GM21447 (cell line): Measurements from ENCODE around the gene CHCHD1.
"Not testable (repeated sequence)": the region's sequence is repeated elsewhere in the genome, so short reads cannot be mapped to it uniquely, and the experiment has no call there.

Experiments used
- ATAC-seq: cut with Tn5 transposase; IDR thresholded peaks from one replicate; pipeline ENCODE4 v1.9.1; 2021; ENCODE audit not compliant: unreplicated experiment

CHCHD1 gene

DNA sequence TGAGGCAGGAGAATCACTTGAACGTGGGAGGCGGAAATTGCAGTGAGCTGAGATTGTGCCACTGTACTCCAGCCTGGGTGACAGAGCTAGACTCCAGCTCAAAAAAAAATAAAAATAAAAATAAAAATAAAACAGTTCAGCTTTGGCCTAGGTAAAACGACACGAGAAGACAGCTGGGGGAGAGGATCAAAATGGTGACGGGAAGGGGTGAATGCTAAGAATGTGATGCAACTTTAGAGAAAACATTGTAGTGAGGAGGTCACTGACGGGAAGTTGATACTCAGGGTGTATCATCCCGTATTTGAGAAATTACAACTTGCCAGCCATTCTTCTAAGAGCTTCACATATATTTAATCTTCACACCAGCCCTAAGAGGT, 28.5 kb downstream of the CHCHD1 start:
- no peak for ATAC-seq

DNA sequence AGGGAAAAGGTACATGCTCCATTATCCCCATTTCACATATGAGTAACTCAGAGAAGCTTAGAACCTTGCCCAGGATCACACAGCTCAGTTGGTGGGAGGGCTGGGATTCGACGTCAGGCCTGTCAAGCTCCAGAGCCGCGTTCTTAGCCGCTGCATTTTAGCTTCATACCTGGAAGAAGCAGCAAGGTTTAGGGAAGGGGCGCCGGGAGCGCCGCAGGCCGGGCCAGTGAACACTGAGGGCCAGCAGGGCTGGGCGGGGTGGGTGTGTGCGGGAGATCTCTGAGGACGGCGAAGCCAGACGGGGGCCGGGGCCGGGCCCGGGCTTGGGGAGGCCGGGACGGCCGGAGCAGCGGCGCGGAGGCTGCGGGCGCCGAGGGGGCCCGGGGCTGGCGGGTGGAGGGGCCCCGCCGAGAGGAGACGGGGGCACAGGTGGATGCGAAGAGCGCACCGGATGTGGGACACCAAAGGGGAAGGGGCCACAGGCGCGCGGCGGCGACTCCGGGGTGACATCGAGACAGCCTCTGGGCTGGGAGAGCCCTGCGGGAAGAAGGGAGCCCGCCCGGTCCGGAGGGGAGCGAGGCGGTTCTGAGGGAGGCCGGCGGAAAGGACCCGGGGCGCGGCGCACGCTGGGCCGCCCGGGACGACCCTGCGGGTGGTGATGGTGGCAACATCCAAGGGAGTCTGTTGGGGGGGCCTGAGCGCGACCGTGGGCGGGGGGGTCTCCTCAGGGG, 29.1 kb downstream of the CHCHD1 start:
- peak; percentile 43 for ATAC-seq

DNA sequence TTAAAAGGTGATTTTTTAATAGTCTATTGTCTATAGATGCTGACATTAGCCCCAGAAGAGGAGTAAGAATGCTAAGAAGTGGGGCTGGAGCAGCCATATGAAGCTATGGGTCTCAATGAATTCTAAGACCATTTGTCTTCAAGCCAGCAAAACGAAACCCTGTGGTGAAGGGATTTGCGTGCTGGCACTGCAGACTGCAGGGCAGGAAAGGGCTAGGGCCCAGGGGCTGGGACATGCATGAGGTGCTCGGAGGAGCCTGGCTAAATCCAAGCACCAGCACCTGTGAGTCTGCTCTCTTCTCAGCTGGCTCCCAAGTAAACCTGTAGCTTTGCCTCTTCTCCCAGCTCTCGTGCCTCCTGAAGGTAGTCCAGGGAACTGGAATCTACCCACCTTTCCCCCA, 30.8 kb downstream of the CHCHD1 start:
- ATAC-seq, result no peak

DNA sequence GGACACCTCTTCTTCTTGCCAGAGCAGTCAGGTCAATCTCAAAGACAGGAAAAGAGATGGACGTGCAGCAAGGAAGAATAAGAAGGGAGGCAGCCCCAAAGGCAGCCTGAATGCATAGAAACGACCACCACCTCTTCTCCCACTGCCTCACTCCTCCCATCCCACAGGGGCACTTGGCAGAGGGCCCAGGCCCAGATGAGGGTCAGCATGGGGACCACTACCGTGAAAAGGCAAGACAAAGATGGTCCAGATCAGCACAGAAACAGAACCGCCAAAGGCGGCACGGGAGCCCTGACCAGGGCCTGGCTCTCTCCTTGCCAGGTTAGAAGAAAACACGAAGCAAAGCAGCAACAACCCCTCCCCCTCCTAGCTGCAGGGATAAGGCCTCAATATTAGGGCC, 31.5 kb downstream of the CHCHD1 start:
- no peak for ATAC-seq

DNA sequence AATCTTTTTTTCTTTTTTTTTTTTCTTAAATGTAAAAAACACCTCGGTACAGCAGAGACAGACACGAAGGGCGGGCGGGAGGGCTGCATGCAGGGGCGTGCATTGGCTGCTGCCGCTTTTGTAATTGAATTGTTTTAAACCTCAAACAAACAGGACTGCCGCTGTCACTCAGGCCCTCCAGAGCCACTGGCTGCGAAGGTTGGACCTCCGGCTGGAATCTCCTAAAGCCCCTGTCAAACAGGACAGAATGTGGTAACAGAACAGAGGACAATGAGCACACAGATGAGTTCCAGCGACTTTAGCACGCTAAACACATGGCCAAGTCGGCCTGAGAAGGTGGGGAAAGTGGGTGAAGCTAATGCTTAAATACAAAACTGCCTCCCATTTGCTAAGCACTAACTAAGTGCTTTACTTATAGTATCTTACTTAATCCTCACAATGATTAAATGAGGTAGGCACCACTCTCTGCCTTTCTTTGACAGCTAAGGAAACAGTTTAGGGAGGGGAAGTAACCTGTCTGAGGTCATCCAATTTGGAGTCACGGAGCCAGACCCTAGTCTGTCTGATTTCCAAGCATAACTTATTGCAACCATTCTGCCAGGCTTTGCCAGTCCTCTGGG, 32.5 kb downstream of the CHCHD1 start:
- no peak for ATAC-seq

DNA sequence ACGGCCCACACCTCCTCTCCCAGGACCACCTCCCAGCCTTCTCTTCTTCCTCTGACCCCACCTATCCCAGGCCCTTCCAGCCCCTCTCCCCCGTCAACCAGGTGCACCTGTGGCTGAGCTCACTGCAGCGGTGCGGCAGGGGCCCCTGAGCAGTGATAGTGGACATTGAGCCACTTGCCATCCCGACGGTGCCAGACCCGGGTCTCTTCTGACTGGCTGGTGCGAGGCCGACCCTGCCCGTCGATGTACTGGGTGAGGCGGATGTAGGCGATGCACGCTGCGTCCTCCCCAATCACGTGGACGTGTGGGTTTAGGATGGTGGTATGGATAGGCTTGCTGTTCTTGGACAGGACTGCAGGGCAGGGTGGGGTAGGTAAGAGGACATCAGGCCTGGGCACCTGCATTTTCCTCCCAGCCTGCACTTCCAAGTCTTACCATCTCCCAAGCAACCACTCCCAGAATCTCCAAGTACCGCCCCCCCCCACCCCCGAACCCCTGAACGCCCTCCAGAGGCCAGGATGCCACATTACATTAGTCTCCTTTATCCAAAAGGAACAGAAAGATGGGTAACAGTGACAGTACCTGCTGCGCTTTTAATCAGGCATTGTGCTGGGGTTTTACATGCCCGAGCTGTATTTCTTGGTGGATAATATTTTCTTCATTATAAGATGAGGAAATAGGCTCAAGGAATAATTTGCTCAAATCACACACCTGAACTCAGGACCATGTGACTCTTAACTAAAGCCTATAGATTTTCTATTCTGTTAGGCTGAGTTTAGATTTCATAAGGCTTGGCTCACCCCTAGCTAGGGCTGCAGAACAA, 33.3 kb downstream of the CHCHD1 start:
- no peak for ATAC-seq

DNA sequence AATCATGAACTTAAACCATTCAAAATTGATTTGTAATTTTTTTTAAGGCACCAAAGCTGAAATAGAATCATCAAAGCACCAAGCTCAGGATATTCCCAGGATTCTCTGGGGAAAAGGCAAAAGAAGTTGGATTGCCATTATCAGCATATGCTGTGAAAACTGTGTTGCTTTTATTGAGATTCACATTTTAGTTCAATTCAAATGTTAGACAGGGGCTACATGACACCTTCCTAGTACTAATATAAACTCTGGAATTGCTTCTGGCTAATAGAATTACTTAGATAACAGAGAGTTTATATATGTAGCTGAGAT, 33.8 kb downstream of the CHCHD1 start:
- no peak for ATAC-seq

DNA sequence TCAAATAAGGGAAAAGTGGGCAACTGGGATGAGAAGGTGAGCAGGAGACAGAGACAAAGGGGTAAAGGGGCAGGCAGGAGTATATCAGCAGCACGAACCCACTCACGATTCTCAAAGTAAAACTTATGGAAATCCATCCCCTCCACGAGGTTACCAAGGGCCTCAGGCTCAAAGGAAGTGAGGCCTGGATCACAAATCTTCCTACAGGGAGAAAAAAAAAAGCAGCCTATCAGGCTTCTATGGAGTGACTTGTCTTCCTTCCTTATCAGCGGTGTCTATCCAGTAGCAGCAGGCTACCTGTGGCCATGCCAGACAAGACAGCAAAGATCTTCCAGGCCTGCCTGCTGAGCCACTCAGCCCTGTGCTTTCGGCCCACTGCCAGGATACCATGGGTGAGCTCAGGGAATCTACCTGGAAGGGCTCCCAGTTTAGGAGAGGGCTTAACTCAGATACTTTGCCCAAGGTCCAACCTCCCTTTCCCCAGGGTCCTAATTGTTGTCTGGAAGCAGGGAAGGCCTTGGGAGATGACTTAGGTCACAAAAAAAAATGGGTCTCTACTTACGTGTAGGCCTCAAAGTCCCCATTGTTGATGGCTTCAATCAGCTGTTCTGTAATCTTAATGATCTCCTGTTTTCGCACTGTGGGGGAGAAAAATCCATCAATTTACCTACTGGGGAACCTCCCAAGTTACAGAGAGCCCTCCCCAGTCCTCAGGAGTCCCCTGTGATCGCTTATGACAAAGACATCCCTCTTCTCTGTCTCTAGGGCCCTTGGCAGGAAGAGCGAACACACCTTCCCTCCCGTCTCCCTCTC, 35.3 kb downstream of the CHCHD1 start:
- no peak for ATAC-seq

DNA sequence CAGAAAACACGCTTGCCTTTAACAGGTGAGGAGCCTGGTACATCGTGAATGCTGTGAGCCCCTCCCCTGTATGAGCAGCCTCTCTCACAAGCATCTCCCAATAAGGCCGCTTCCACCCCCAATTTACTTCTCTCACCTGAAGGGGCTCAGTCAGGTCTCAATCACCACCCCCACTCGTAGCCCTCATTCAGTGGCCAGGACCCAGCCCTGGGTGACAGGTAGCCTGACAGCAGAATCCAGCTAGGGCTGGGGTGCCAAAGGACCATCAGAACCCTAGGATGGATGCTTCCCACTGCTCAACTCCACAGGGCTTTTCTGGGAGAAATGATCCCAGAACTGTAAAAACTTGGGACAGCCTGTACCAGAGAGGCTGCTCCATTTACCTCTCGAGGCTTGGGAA, 36.0 kb downstream of the CHCHD1 start:
- ATAC-seq, result no peak

DNA sequence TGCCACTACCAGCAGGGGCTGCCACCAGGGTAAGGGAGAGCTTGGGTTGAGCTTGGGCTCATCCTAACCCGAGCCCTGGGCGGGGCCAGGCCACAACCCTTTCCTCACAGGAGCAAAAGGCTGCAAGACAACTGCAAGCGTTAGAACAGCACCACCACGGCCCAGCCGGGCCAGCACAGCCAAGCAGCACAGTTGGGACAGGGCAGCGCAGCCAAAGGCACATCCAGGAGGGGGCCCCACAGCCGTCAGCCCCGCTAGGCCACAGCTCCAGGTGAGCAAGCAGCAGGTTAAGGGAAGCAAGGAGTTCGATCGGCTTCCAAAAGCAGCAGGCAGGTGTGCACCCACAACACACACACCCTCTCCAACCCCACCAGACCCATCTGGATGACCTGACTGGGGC, 36.6 kb downstream of the CHCHD1 start:
- ATAC-seq, result no peak

DNA sequence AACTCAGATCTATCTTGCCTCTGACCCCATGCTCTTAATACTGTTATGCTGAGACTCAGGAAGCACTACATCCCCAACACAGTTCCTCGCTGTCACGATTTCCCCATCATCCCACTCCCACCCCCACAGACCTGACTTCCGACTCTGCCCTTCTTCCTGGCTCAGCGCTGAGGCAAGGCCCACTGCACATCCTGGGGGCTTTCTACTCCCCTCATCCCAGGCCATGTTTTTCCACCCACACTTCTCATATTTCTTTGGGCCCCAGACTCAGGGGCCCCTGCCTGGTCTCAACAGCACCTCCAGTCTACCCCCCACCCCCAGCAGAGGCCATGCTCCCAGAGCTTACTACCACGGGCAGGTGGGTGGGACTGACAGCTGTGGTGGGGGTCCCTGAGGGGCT, 37.2 kb downstream of the CHCHD1 start:
- no peak for ATAC-seq

DNA sequence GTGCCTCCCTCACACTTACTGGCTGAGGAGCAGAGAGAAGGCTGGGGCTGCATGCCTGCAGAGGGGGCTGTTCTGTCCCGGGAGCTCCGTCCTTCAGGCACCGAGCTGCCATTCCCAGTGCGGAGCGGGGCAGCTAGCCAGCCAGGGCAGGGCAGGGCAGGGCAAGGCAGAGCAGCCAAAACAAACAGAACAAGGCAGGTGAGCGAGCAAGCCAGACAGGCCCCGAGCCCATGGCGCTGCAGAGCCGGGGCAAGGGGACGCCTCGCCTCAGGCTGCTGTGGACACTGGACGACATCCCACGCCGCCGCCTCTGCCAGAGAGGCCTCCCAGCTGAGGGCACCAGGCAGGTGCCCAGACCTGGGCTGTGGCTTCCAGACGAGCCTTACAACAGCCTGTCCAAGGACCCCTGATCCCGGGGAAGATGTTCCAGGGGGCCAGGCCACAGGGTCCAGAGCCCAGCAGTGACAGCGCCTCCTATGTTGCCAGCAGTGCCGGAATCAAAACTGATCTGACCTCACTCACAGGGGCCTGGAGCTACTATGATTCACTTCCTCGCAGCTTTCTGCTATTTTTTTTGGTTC, 37.8 kb downstream of the CHCHD1 start:
- no peak for ATAC-seq

DNA sequence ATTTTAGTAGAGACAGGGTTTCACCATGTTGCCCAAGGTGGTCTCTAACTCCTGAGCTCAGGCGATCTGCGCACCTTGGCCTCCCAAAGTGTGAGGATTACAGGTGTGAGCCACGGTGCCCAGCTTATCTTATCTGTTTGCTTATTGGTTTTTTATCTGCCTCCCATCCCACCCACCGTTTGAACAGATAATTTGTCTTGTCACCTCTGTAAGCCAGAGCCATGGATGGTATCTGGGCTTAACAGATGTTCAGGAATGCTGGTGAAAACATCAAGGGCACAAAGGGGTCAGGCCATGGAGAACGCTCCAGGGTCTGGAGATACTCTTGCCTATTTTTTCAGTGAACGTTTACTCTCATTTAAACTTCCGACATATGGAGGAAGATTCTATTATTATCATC, 41.5 kb downstream of the CHCHD1 start:
- no peak for ATAC-seq

DNA sequence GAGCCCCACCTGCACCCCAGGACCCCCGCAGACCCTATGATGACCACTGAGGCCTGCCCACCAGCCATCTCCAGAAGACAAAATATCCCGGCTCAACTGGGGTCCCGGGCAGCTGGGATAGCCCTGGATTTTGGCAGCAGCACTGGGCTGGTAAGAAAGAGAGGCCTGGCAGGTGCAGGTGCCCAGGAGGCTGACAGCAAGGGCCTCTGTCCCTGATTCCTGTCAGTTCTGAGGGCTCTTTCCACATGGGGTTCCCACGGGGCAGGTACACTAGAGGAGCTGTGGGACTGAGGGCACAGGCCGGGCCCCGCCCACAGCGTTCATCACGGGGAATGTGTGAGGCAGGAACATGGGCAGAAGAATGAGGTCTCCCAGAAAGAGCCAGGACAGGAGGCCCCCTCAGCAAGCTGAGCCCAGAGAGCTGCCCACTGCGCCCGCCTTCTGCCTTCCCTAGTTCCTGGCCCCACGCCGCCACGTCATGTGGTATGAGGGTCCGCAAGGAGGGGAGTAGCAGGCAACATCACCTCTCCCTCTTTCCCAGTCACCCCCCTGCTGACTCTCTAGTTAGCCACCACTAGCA, 42.4 kb downstream of the CHCHD1 start:
- ATAC-seq, result no peak

DNA sequence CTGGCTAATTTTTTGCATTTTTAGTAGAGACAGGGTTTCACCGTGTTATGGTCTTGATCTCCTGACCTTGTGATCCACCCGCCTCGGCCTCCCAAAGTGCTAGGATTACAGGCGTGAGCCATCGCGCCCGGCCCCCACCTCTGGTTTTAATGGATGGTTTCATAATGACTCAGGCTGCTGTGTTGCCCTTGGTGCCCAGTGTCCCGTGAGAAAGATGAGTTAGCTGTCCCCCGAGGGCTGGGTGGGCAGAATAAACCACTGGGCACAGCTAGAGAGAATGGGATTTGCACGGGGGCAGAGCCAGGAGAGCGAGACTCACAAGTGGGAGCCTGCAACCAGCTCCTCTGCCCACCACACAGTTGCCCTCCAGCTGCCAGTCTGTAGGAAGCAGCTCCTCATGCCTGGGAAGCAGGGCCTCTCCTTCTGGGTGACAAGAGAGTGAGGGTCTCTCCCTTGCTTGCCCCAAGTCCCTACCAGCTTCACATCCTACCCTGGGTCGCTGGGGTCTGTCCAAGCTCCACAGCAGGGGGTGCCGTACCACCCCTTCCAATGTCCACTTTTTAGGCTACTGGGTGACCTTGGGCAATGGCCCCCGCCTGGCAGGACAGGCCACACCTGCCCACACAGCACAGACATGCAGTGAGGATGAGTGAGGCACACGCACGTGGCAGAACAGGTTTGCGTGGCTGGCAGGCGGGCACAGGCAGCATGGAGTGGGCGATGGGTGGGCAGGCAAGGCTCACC, 45.7 kb downstream of the CHCHD1 start:
- ATAC-seq, result no peak

DNA sequence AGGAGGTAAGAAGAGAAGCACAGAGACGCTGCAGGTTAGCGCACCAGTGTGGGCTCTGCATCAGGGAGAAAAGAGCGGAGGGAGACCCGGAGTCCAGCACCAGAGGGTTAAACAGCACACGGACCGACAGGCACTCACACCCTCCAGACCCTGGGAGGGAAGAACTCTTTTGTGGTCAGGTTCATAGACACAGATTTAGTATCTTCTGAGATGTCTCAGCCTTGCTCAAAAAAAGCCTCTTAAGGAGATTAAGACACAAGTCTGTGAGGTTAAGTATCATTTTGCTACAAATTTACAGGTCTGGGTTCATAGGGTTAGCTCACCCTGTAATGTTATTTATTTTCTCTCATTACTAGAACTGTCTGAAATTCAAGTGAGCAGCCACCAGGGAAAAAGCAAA, 46.3 kb downstream of the CHCHD1 start:
- ATAC-seq, result no peak

DNA sequence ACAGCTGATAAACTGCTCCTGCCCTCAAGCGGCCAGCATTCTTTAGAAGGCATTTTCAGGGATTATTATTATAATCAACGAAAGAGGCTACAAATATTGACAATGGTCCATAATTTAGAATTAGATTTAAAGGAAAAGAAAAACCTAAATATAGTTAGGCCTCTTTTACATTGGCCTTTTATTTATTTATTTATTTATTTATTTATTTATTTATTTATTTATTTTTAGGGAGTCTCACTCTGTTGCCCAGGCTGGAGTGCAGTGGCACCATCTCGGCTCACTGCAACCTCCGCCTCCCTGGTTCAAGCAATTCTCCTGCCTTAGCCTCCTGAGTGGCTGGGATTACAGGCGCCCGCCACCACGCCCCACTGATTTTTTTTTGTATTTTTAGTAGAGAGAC, 47.2 kb downstream of the CHCHD1 start:
- ATAC-seq, result not testable (repeated sequence)
